K562 (cell line): ENCODE measurements around the gene POU4F3. TPM values are rescaled to one million over a fixed set of nuclear protein-coding genes. Genes with fewer than 3 reads are reported as not detected.

Experiments
- ATAC-seq: fragments of 200-7000 bp; cut with Tn5 transposase; 3 replicates; pipeline ENCODE4 v1.9.1; 2020; ENCODE audit warnings: moderate library complexity
- BruUV-seq: library from RNA; stranded (reverse); fragments of 400-500 nt; replicated peaks from 2 replicates; lab custom pipeline; 2021; lab: Mats Ljungman, UMichigan
- CTCF ChIA-PET: fragments of 300-600 bp; formaldehyde crosslinking; extraction: SDS; loops from one replicate; lab custom pipeline; 2021; ENCODE audit warnings: low intra/inter-chr PET ratio; lab: Yijun Ruan, JAX
- POLR2A ChIA-PET: fragments of 300-600, 350-650 bp; sonication (Branson Sonifier 250); formaldehyde crosslinking; extraction: SDS; loops from one replicate; lab custom pipeline; 2021; ENCODE audit warnings: antibody characterized with exemption, inconsistent platforms; lab: Yijun Ruan, JAX
- DNase-seq, 4 experiments: peaks; one replicate each; pipeline versions ENCODE4 v3.0.0 to v3.0.0-alpha.2; 2011 to 2018; ENCODE audit warnings: low spot score in 3 of 4, mixed read lengths in 3 of 4; ENCODE audit errors: extremely low read depth in 1 of 4
- FAIRE-seq: peaks from 2 replicates; lab custom pipeline; 2011; peaks lifted over from hg19 to GRCh38; lab: Jason Lieb, UNC
- H2AFZ ChIP-seq: 2 replicates; pipeline ENCODE4 v1.6.0; 2011; ENCODE audit warnings: low read depth, low read length, control low read depth, inconsistent platforms
- H3K27ac ChIP-seq: fragments of 200-600 bp; 3 replicates; pipeline ENCODE4 v1.8.0; 2011; ENCODE audit warnings: low read depth, mild to moderate bottlenecking, control low read depth, inconsistent platforms, low read length, moderate library complexity, mixed read lengths; ENCODE audit errors: extremely low read depth
- H3K27me3 ChIP-seq, 2 experiments: fragments of 300-600 bp in 1 of 2; 2 replicates in 1 of 2; 3 replicates in 1 of 2; pipeline versions ENCODE4 v1.6.0 to v1.8.0; 2011; ENCODE audit warnings: inconsistent platforms in 2 of 2, low read length in 2 of 2, mild to moderate bottlenecking in 1 of 2, mixed read lengths in 1 of 2, moderate library complexity in 1 of 2; ENCODE audit not compliant: control insufficient read depth in 2 of 2, insufficient read depth in 2 of 2
- H3K36me3 ChIP-seq: fragments of 300-600 bp; 3 replicates; pipeline ENCODE4 v1.8.0; 2011; ENCODE audit warnings: mild to moderate bottlenecking, low read length, inconsistent platforms; ENCODE audit not compliant: control insufficient read depth, insufficient read depth
- H3K4me1 ChIP-seq, 2 experiments: fragments of 200-600 bp in 1 of 2; replicated peaks in 1 of 2; 2 replicates in 1 of 2; 3 replicates in 1 of 2; pipeline versions ENCODE4 v1.5.1 to v1.8.0; 2011; ENCODE audit warnings: inconsistent platforms in 2 of 2, low read length in 2 of 2, mild to moderate bottlenecking in 1 of 2, mixed read lengths in 1 of 2, moderate library complexity in 1 of 2; ENCODE audit not compliant: control insufficient read depth in 2 of 2, insufficient read depth in 2 of 2
- H3K4me2 ChIP-seq: 2 replicates; pipeline ENCODE4 v1.6.1; 2011; ENCODE audit warnings: low read length, control low read depth, inconsistent platforms, mixed read lengths; ENCODE audit not compliant: insufficient read depth
- H3K4me3 ChIP-seq: fragments of 200-600 bp; sonication (generic), shearing (Covaris generic); 2 replicates; pipeline ENCODE4 v1.5.1; 2016; ENCODE audit warnings: control low read depth, inconsistent platforms
- H3K79me2 ChIP-seq: fragments of 200-600 bp; 3 replicates; pipeline ENCODE4 v1.8.0; 2011; ENCODE audit warnings: low read length, inconsistent platforms; ENCODE audit not compliant: control insufficient read depth, insufficient read depth
- H3K9ac ChIP-seq, 2 experiments: 2 replicates each; pipeline versions ENCODE4 v1.6.0 to v1.6.1; 2011; ENCODE audit warnings: low read depth in 2 of 2, low read length in 2 of 2, control low read depth in 1 of 2, inconsistent platforms in 1 of 2, mild to moderate bottlenecking in 1 of 2, mixed read lengths in 1 of 2; ENCODE audit not compliant: insufficient read depth in 1 of 2
- H3K9me1 ChIP-seq: one replicate; pipeline ENCODE4 v1.6.0; 2011; ENCODE audit warnings: inconsistent platforms, mild to moderate bottlenecking, low read length, moderate library complexity; ENCODE audit not compliant: control insufficient read depth, insufficient read depth
- H3K9me3 ChIP-seq: replicated peaks from 2 replicates; pipeline ENCODE4 v1.5.1; 2011; ENCODE audit warnings: low read depth, low read length, inconsistent platforms; ENCODE audit not compliant: control insufficient read depth, insufficient read depth
- H4K20me1 ChIP-seq: replicated peaks from 2 replicates; pipeline ENCODE4 v1.6.1; 2011; ENCODE audit warnings: low read length, inconsistent platforms, mixed read lengths; ENCODE audit not compliant: control insufficient read depth, insufficient read depth
- ETV6 ChIP-seq, 3 experiments: fragments of 150-350 bp in 1 of 3; sonication (generic) in 1 of 3; formaldehyde crosslinking in 1 of 3; IDR thresholded peaks; 2 replicates each; pipeline versions ENCODE4 v1.6.1 to v1.8.0; 2014 to 2022; ENCODE audit warnings: borderline replicate concordance in 2 of 3, low read depth in 2 of 3, antibody characterized with exemption in 1 of 3, low read length in 1 of 3, mild to moderate bottlenecking in 1 of 3, missing genetic modification reagents in 1 of 3
- HLTF ChIP-seq: fragments of 450-650 bp; IDR thresholded peaks from 2 replicates; pipeline ENCODE4 v1.6.1; 2016
- NR2C1 ChIP-seq, 2 experiments: fragments of 450-650 bp; IDR thresholded peaks; 2 replicates each; pipeline ENCODE4 v1.6.1; 2017; ENCODE audit warnings: mild to moderate bottlenecking in 2 of 2, antibody characterized with exemption in 1 of 2, inconsistent platforms in 1 of 2, missing compliant biosample characterization in 1 of 2, missing genetic modification characterization in 1 of 2
- ZNF134 ChIP-seq: fragments of 250-450 bp; sonication (Bioruptor Pico); conservative IDR thresholded peaks from 2 replicates; pipeline ENCODE4 v1.4.0; 2020
- in situ Hi-C: fragments of 300-500 bp; cut with MboI; formaldehyde crosslinking; loops from 4 replicates; pipeline ENCODE4 v1.15.0; 2018; ENCODE audit warnings: inconsistent platforms, mixed read lengths
- intact Hi-C: fragments of 100-400 bp; cut with micrococcal nuclease; formaldehyde crosslinking; loops from 2 replicates; pipeline ENCODE4 v1.14.2; 2022
- polyA plus RNA-seq, 8 experiments: library from polyadenylated mRNA; depleted of rRNA in 4 of 8; stranded (reverse) in 5 of 8; unstranded in 3 of 8; fragments of >200 nt; fragmentation: Nextera tagmentation in 2 of 8; fragmentation: Illumina TruSeq in 1 of 8; extraction: Ambion mirVana in 2 of 8; extraction: Trizol in 1 of 8; gene quantifications; 2 replicates each; pipeline versions ENCODE4 v1.2.1 to v1.2.3, GENCODE V29; 2011 to 2014; ENCODE audit warnings: inconsistent platforms in 1 of 8, missing spikeins in 1 of 8
- total RNA-seq, 7 experiments: library from RNA; depleted of rRNA in 6 of 7; stranded (reverse); fragments of >200 nt in 6 of 7; fragmentation: Illumina TruSeq in 2 of 7; extraction: Trizol in 2 of 7; gene quantifications; 2 replicates each; pipeline versions ENCODE4 v1.2.1 to v1.2.3, GENCODE V29; 2011 to 2021; ENCODE audit warnings: low replicate concordance in 1 of 7
- TF ChIP-seq, protein P1 (sequence below): fragments of 250-450 bp; sonication (Bioruptor Pico); IDR thresholded peaks from 2 replicates; pipeline ENCODE4 v1.9.0; 2021; ENCODE audit warnings: mild to moderate bottlenecking
- TF ChIP-seq, protein P2 (sequence below): sonication (generic); formaldehyde crosslinking; IDR thresholded peaks from 2 replicates; pipeline ENCODE4 v1.8.0; 2022; ENCODE audit warnings: mild to moderate bottlenecking, missing genetic modification reagents

The POU4F3 gene
- total and polyA plus RNA-seq, 9 of the 15 experiments (the other 6 are each of a cell fraction or from before 2014, with no cell fraction given) = 0.04 to 0.13 (median 0.07) TPM; not detected in 6

DNA sequence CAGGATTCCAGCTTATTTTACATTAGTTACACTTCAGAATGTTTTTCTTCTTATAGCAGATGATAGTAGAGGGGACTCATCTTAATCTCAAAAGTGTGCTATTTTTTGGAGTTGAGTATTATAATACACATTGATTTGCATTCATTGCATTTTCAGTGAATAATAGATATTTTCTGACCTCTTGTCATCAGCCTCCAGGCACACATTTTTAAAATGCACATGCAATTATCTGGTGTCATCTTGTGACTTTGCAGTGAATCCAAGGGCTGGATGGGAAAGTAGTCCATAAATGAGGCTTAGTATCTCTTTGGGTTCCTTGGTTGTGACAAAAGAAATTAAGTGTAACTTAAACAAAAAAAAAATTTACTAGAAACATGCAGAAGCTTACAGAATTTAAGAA lies 28.1 kb upstream of the POU4F3 start:
- FAIRE-seq = no peak
- no peak for TF ChIP-seq HLTF
- no peak for TF ChIP-seq NR2C1 (IDR thresholded peaks at IDR 0.05)
- TF ChIP-seq NR2C1 (tag; IDR thresholded peaks at IDR 0.05) = no peak
- no peak for TF ChIP-seq ETV6 (IDR thresholded peaks at IDR 0.05; ENCODE audit: borderline replicate concordance in 1 of 2, low read depth in 2 of 2, low read length in 1 of 2)
- TF ChIP-seq ETV6 (CRISPR knock-in tag; IDR thresholded peaks at IDR 0.05; ENCODE audit: borderline replicate concordance) = no peak
- TF ChIP-seq, protein P1, sequence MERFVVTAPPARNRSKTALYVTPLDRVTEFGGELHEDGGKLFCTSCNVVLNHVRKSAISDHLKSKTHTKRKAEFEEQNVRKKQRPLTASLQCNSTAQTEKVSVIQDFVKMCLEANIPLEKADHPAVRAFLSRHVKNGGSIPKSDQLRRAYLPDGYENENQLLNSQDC (CRISPR knock-in tag) = no peak
- TF ChIP-seq ZNF134 (CRISPR knock-in tag) = no peak
- TF ChIP-seq, protein P2, sequence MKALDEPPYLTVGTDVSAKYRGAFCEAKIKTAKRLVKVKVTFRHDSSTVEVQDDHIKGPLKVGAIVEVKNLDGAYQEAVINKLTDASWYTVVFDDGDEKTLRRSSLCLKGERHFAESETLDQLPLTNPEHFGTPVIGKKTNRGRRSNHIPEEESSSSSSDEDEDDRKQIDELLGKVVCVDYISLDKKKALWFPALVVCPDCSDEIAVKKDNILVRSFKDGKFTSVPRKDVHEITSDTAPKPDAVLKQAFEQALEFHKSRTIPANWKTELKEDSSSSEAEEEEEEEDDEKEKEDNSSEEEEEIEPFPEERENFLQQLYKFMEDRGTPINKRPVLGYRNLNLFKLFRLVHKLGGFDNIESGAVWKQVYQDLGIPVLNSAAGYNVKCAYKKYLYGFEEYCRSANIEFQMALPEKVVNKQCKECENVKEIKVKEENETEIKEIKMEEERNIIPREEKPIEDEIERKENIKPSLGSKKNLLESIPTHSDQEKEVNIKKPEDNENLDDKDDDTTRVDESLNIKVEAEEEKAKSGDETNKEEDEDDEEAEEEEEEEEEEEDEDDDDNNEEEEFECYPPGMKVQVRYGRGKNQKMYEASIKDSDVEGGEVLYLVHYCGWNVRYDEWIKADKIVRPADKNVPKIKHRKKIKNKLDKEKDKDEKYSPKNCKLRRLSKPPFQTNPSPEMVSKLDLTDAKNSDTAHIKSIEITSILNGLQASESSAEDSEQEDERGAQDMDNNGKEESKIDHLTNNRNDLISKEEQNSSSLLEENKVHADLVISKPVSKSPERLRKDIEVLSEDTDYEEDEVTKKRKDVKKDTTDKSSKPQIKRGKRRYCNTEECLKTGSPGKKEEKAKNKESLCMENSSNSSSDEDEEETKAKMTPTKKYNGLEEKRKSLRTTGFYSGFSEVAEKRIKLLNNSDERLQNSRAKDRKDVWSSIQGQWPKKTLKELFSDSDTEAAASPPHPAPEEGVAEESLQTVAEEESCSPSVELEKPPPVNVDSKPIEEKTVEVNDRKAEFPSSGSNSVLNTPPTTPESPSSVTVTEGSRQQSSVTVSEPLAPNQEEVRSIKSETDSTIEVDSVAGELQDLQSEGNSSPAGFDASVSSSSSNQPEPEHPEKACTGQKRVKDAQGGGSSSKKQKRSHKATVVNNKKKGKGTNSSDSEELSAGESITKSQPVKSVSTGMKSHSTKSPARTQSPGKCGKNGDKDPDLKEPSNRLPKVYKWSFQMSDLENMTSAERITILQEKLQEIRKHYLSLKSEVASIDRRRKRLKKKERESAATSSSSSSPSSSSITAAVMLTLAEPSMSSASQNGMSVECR (CRISPR knock-in tag) = no peak
- TF ChIP-seq, all 486 proteins: peak for 0
- intact Hi-C loops = no loop called here

More for the DNA sequence above, 28.1 kb upstream of the POU4F3 start:
- DNase-seq (no peak), ATAC-seq (no peak)
- Histone ChIP-seq H3K4me2 (no peak overlapping the region), H4K20me1 (no peaks in the 10 kb centered on the region), H3K4me3 (no peak overlapping the region), H3K36me3 (no peaks in the 10 kb centered on the region), H3K9ac (no peak overlapping the region), H3K27me3 (peaks cover 26 to 43% of the 10 kb centered on the region in 2 experiments), H3K9me3 (no peaks in the 10 kb centered on the region), H3K27ac (no peak overlapping the region), H3K79me2 (no peaks in the 10 kb centered on the region), H3K9me1 (no peaks in the 10 kb centered on the region), H3K4me1 (no peaks in the 10 kb centered on the region), H2AFZ (no peak overlapping the region)
- CTCF ChIA-PET = no interaction called here
- in situ Hi-C loops = loop anchor here (25.0 kb wide), 1 partner anchor 652 kb away; no protein-coding TSS in a partner anchor
- POLR2A ChIA-PET = interaction anchor here (0.6 kb wide), 1 partner anchor 13 kb away, joined by 3 read pairs; no protein-coding TSS in a partner anchor
- no TSS peak for BruUV-seq
